Astrocyte (in vitro differentiated cells and primary cell): ENCODE measurements around the gene PLEKHM3. TPM values are rescaled to one million over a fixed set of nuclear protein-coding genes. Genes with fewer than 3 reads are reported as not detected.

ENCODE experiments used
- DNase-seq: peaks from one replicate; pipeline ENCODE4 v3.0.0-alpha.2; 2010; ENCODE audit warnings: low read depth
- FAIRE-seq: peaks from 2 replicates; lab custom pipeline; 2011; peaks lifted over from hg19 to GRCh38; lab: Jason Lieb, UNC
- H2AFZ ChIP-seq: 2 replicates; pipeline ENCODE4 v1.6.0; 2012; ENCODE audit warnings: low read depth, low read length, inconsistent platforms
- H3K27ac ChIP-seq: 2 replicates; pipeline ENCODE4 v1.5.1; 2011; ENCODE audit warnings: low read depth, low read length, inconsistent platforms
- H3K27me3 ChIP-seq: 2 replicates; pipeline ENCODE4 v1.6.0; 2011; ENCODE audit warnings: low read length, inconsistent platforms; ENCODE audit not compliant: insufficient read depth
- H3K36me3 ChIP-seq: 2 replicates; pipeline ENCODE4 v1.5.1; 2011; ENCODE audit warnings: low read length, inconsistent platforms; ENCODE audit not compliant: insufficient read depth
- H3K4me1 ChIP-seq: 2 replicates; pipeline ENCODE4 v1.5.1; 2011; ENCODE audit warnings: low read length, inconsistent platforms; ENCODE audit not compliant: insufficient read depth
- H3K4me2 ChIP-seq: 2 replicates; pipeline ENCODE4 v1.6.0; 2012; ENCODE audit warnings: low read length, inconsistent platforms
- H3K4me3 ChIP-seq: 2 replicates; pipeline ENCODE4 v1.5.1; 2011; ENCODE audit warnings: low read depth, mild to moderate bottlenecking, low read length, inconsistent platforms; ENCODE audit not compliant: insufficient read depth
- H3K79me2 ChIP-seq: 2 replicates; pipeline ENCODE4 v1.6.0; 2012; ENCODE audit warnings: mild to moderate bottlenecking, low read length, inconsistent platforms; ENCODE audit not compliant: insufficient read depth
- H3K9ac ChIP-seq: 2 replicates; pipeline ENCODE4 v1.6.0; 2012; ENCODE audit warnings: mild to moderate bottlenecking, low read length, inconsistent platforms
- H3K9me3 ChIP-seq: 2 replicates; pipeline ENCODE4 v1.5.1; 2012; ENCODE audit warnings: low read depth, mild to moderate bottlenecking, low read length, inconsistent platforms; ENCODE audit not compliant: insufficient read depth
- H4K20me1 ChIP-seq: 2 replicates; pipeline ENCODE4 v1.6.0; 2012; ENCODE audit warnings: low read length, inconsistent platforms; ENCODE audit not compliant: insufficient read depth
- H3K27ac Mint-ChIP-seq: one replicate; pipeline ENCODE4 v1.8.0; 2021; ENCODE audit warnings: mild to moderate bottlenecking, mixed read lengths; ENCODE audit not compliant: unreplicated experiment
- H3K27me3 Mint-ChIP-seq: one replicate; pipeline ENCODE4 v1.8.0; 2021; ENCODE audit warnings: low read depth, mixed read lengths; ENCODE audit not compliant: unreplicated experiment
- H3K36me3 Mint-ChIP-seq: one replicate; pipeline ENCODE4 v1.8.0; 2021; ENCODE audit warnings: low read depth, mixed read lengths; ENCODE audit not compliant: unreplicated experiment
- H3K4me1 Mint-ChIP-seq: one replicate; pipeline ENCODE4 v1.8.0; 2021; ENCODE audit warnings: low read depth, mixed read lengths; ENCODE audit not compliant: unreplicated experiment
- H3K4me3 Mint-ChIP-seq: one replicate; pipeline ENCODE4 v1.8.0; 2021; ENCODE audit warnings: mild to moderate bottlenecking, moderate library complexity, mixed read lengths; ENCODE audit not compliant: unreplicated experiment
- H3K9me3 Mint-ChIP-seq: one replicate; pipeline ENCODE4 v1.8.0; 2021; ENCODE audit warnings: mild to moderate bottlenecking, mixed read lengths; ENCODE audit not compliant: unreplicated experiment
- CTCF ChIP-seq: IDR thresholded peaks from 2 replicates; pipeline ENCODE4 v1.5.1; 2011; ENCODE audit warnings: low read depth, mild to moderate bottlenecking, inconsistent platforms, low read length, moderate library complexity; ENCODE audit not compliant: insufficient read depth
- EZH2 ChIP-seq: IDR thresholded peaks from 2 replicates; pipeline ENCODE4 v1.6.1; 2012; ENCODE audit warnings: mild to moderate bottlenecking, low read length, inconsistent platforms; ENCODE audit not compliant: insufficient read depth
- total RNA-seq: library from RNA; stranded (reverse); gene quantifications from 2 replicates; pipeline ENCODE4 v1.2.1, GENCODE V29; 2021

Gene PLEKHM3
- total RNA-seq, 1 donor from 2014 or later, result 9.1 TPM

- FAIRE-seq (peak; percentile 89), DNase-seq (peak; percentile 34)
- Histone ChIP-seq H3K79me2 (no peaks in the 10 kb centered on the region), H3K9me3 (no peaks in the 10 kb centered on the region), H2AFZ (no peak overlapping the region), H4K20me1 (no peaks in the 10 kb centered on the region), H3K4me2 (no peak overlapping the region), H3K4me3 (no peak overlapping the region), H3K36me3 (no peaks in the 10 kb centered on the region), H3K4me1 (no peaks in the 10 kb centered on the region), H3K9ac (no peak overlapping the region), H3K27ac (no peak overlapping the region), H3K27me3 (peaks cover 4% of the 10 kb centered on the region)
- H3K36me3 Mint-ChIP-seq, result no peaks in the 10 kb centered on the region
- peaks cover 4% of the 10 kb centered on the region for H3K27me3 Mint-ChIP-seq
- no peak overlapping the region for H3K4me3 Mint-ChIP-seq
- H3K9me3 Mint-ChIP-seq, result no peaks in the 10 kb centered on the region
- H3K27ac Mint-ChIP-seq, result no peak overlapping the region
- peaks cover 10% of the 10 kb centered on the region for H3K4me1 Mint-ChIP-seq
- TF ChIP-seq CTCF (peak; percentile 88), EZH2 (no peak)
Measured at GRCh38 chr2:208072250-208072892, 47.0 kb upstream of the PLEKHM3 start.

GRCh38 chr2:208069186-208069585, 43.9 kb upstream of the PLEKHM3 start:
- FAIRE-seq, result no peak
- no peak overlapping the region for H3K27ac Mint-ChIP-seq
- H3K36me3 Mint-ChIP-seq, result peaks cover 2% of the 10 kb centered on the region

More at GRCh38 chr2:208069186-208069585, 43.9 kb upstream of the PLEKHM3 start:
- Histone ChIP-seq H3K4me2 (no peak overlapping the region), H3K79me2 (no peaks in the 10 kb centered on the region), H4K20me1 (no peaks in the 10 kb centered on the region), H3K4me1 (peaks cover 3% of the 10 kb centered on the region), H3K4me3 (no peak overlapping the region), H2AFZ (no peak overlapping the region), H3K9me3 (no peaks in the 10 kb centered on the region), H3K9ac (no peak overlapping the region), H3K36me3 (no peaks in the 10 kb centered on the region), H3K27ac (no peak overlapping the region), H3K27me3 (no peaks in the 10 kb centered on the region)
- Mint-ChIP-seq H3K4me3 (no peak overlapping the region), H3K9me3 (no peaks in the 10 kb centered on the region), H3K27me3 (no peaks in the 10 kb centered on the region), H3K4me1 (peaks cover 7% of the 10 kb centered on the region)
- peak; percentile 8 for DNase-seq
- TF ChIP-seq EZH2 (no peak), CTCF (no peak)
